A673 (cell line): ENCODE measurements around the gene NET1. TPM values are rescaled to one million over a fixed set of nuclear protein-coding genes. Genes with fewer than 3 reads are reported as not detected.

Experiments used
- BruUV-seq: library from RNA; stranded (reverse); fragments of 400-500 nt; replicated peaks from 2 replicates; lab custom pipeline; 2021; lab: Mats Ljungman, UMichigan
- CTCF ChIA-PET: fragments of 300-600 bp; sonication (Branson Sonifier 250); formaldehyde crosslinking; loops from one replicate; lab custom pipeline; 2022; ENCODE audit warnings: antibody characterized with exemption; lab: Charles Lee
- POLR2A ChIA-PET: fragments of 300-600 bp; sonication (Branson Sonifier 250); formaldehyde crosslinking; loops from one replicate; lab custom pipeline; 2022; ENCODE audit warnings: antibody characterized with exemption; ENCODE audit not compliant: low non-redundant PET; lab: Charles Lee
- DNase-seq: peaks from one replicate; pipeline ENCODE4 v3.0.0-alpha.2; 2015; ENCODE audit warnings: low spot score
- H3K27ac ChIP-seq: fragments of 200-600 bp; sonication (generic); 2 replicates; pipeline ENCODE4 v1.5.1; 2016; ENCODE audit warnings: mixed run types, low read depth, mild to moderate bottlenecking, mixed read lengths, antibody characterized with exemption, low read length; ENCODE audit not compliant: poor library complexity, severe bottlenecking
- H3K27me3 ChIP-seq: fragments of 200-600 bp; sonication (generic); replicated peaks from 2 replicates; pipeline ENCODE4 v1.6.1; 2017; ENCODE audit warnings: mixed run types, low read depth, mild to moderate bottlenecking, mixed read lengths, antibody characterized with exemption, low read length; ENCODE audit not compliant: insufficient read depth, poor library complexity
- H3K36me3 ChIP-seq: fragments of 200-600 bp; sonication (generic); 2 replicates; pipeline ENCODE4 v1.6.1; 2016; ENCODE audit warnings: mixed run types, mild to moderate bottlenecking, mixed read lengths, antibody characterized with exemption, low read length; ENCODE audit not compliant: insufficient read depth, poor library complexity, severe bottlenecking
- H3K4me1 ChIP-seq: fragments of 200-600 bp; sonication (generic); 2 replicates; pipeline ENCODE4 v1.6.1; 2017; ENCODE audit warnings: mixed run types, mild to moderate bottlenecking, mixed read lengths, antibody characterized with exemption, low read length; ENCODE audit not compliant: insufficient read depth, poor library complexity, severe bottlenecking
- H3K4me3 ChIP-seq: fragments of 200-600 bp; sonication (generic); 2 replicates; pipeline ENCODE4 v1.5.1; 2016; ENCODE audit warnings: low read depth, mixed run types, mild to moderate bottlenecking, mixed read lengths, low read length; ENCODE audit not compliant: poor library complexity, severe bottlenecking
- H3K9me3 ChIP-seq: fragments of 200-600 bp; sonication (generic); 2 replicates; pipeline ENCODE4 v1.6.1; 2016; ENCODE audit warnings: mixed run types, low read depth, mild to moderate bottlenecking, mixed read lengths, antibody characterized with exemption, low read length; ENCODE audit not compliant: poor library complexity, severe bottlenecking
- CTCF ChIP-seq: fragments of 300-800, 200-600 bp; sonication (generic); conservative IDR thresholded peaks from 2 replicates; pipeline ENCODE4 v1.5.1; 2017; ENCODE audit warnings: low read depth, mild to moderate bottlenecking, antibody characterized with exemption, low read length, moderate library complexity, mixed read lengths
- EZH2 ChIP-seq: fragments of 200-600 bp; sonication (generic); IDR thresholded peaks from 2 replicates; pipeline ENCODE4 v1.6.1; 2017; ENCODE audit warnings: borderline replicate concordance, low read depth, mild to moderate bottlenecking, mixed read lengths, antibody characterized with exemption, low read length; ENCODE audit not compliant: poor library complexity, severe bottlenecking
- intact Hi-C: fragments of 100-400 bp; cut with micrococcal nuclease; formaldehyde crosslinking; loops from one replicate; pipeline ENCODE4 v1.10.0; 2022; ENCODE audit not compliant: unreplicated experiment
- total RNA-seq: library from RNA; stranded (reverse); gene quantifications from 2 replicates; pipeline ENCODE4 v1.2.3, GENCODE V29; 2021

The NET1 gene
- total RNA-seq, 1 experiment from 2014 or later = 71.4 TPM

- no peaks in the 10 kb centered on the region for H3K9me3 ChIP-seq
- H3K36me3 ChIP-seq = no peaks in the 10 kb centered on the region
- no peaks in the 10 kb centered on the region for H3K4me1 ChIP-seq
- no peak overlapping the region for H3K27ac ChIP-seq
- no TSS peak for BruUV-seq
- intact Hi-C loops = no loop called here
- no peak for DNase-seq
- ChIA-PET POLR2A (no interaction called here), CTCF (no interaction called here)
- H3K27me3 ChIP-seq = peaks cover 21% of the 10 kb centered on the region
- H3K4me3 ChIP-seq = no peak overlapping the region
- TF ChIP-seq CTCF (no peak), EZH2 (no peak)
These were observed 90.5 kb downstream of the NET1 start for GRCh38 chr10:5502571-5503476.

- Histone ChIP-seq H3K9me3 (no peaks in the 10 kb centered on the region), H3K27me3 (peaks cover 21% of the 10 kb centered on the region), H3K36me3 (no peaks in the 10 kb centered on the region), H3K4me3 (no peak overlapping the region), H3K4me1 (no peaks in the 10 kb centered on the region), H3K27ac (no peak overlapping the region)
- TF ChIP-seq EZH2 (no peak), CTCF (no peak)
- POLR2A ChIA-PET = no interaction called here
- no peak for DNase-seq
- CTCF ChIA-PET = no interaction called here
- intact Hi-C loops = no loop called here
- no TSS peak for BruUV-seq
These were observed 91.1 kb downstream of the NET1 start for GRCh38 chr10:5503477-5503835.

GRCh38 chr10:5504146-5505072, 92.1 kb downstream of the NET1 start:
- no peak overlapping the region for H3K4me3 ChIP-seq
- H3K27me3 ChIP-seq = peaks cover 21% of the 10 kb centered on the region
- no peak for DNase-seq
- H3K36me3 ChIP-seq = no peaks in the 10 kb centered on the region
- ChIA-PET CTCF (no interaction called here), POLR2A (no interaction called here)
- no peak overlapping the region for H3K27ac ChIP-seq
- intact Hi-C loops = no loop called here
- no peaks in the 10 kb centered on the region for H3K4me1 ChIP-seq
- no peaks in the 10 kb centered on the region for H3K9me3 ChIP-seq
- BruUV-seq = no TSS peak
- TF ChIP-seq CTCF = no peak
- TF ChIP-seq EZH2 = no peak
